ENCODE data around the gene GTF3C1. TPM values are rescaled to one million over a fixed set of nuclear protein-coding genes. Genes with fewer than 3 reads are reported as not detected.

GTF3C1 gene
- polyA plus RNA-seq, 1 donor from 2014 or later: 54.0 TPM

- no peak overlapping the region for H3K9ac ChIP-seq (ENCODE audit: low read length)
- H4K20me1 ChIP-seq (ENCODE audit: insufficient read depth): no peaks in the 10 kb centered on the region
- no peaks in the 10 kb centered on the region for H3K9me3 ChIP-seq (ENCODE audit: low read length)
- H3F3A ChIP-seq (ENCODE audit: insufficient read depth, low read length, poor library complexity, severe bottlenecking): no peaks in the 10 kb centered on the region
- no peak overlapping the region for H3K4me3 ChIP-seq (ENCODE audit: low read length)
- H3K27ac ChIP-seq (ENCODE audit: low read length): no peak overlapping the region
- TF ChIP-seq POLR2AphosphoS5 (IDR thresholded peaks at IDR 0.05) (no peak), REST (IDR thresholded peaks at IDR 0.05; ENCODE audit: borderline replicate concordance) (no peak), SMC3 (conservative IDR thresholded peaks at IDR 0.05; ENCODE audit: poor library complexity) (no peak), EZH2 (IDR thresholded peaks at IDR 0.05; ENCODE audit: borderline replicate concordance, insufficient read depth, low read length, poor library complexity, severe bottlenecking) (no peak), MXI1 (conservative IDR thresholded peaks at IDR 0.05; ENCODE audit: poor library complexity, severe bottlenecking) (no peak), TAF1 (IDR thresholded peaks at IDR 0.05; ENCODE audit: low read depth) (no peak), RAD21 (conservative IDR thresholded peaks at IDR 0.05) (no peak), EP300 (conservative IDR thresholded peaks at IDR 0.05; ENCODE audit: poor library complexity, severe bottlenecking) (no peak)
- TF ChIP-seq, protein P1, sequence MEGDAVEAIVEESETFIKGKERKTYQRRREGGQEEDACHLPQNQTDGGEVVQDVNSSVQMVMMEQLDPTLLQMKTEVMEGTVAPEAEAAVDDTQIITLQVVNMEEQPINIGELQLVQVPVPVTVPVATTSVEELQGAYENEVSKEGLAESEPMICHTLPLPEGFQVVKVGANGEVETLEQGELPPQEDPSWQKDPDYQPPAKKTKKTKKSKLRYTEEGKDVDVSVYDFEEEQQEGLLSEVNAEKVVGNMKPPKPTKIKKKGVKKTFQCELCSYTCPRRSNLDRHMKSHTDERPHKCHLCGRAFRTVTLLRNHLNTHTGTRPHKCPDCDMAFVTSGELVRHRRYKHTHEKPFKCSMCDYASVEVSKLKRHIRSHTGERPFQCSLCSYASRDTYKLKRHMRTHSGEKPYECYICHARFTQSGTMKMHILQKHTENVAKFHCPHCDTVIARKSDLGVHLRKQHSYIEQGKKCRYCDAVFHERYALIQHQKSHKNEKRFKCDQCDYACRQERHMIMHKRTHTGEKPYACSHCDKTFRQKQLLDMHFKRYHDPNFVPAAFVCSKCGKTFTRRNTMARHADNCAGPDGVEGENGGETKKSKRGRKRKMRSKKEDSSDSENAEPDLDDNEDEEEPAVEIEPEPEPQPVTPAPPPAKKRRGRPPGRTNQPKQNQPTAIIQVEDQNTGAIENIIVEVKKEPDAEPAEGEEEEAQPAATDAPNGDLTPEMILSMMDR (IDR thresholded peaks at IDR 0.05; ENCODE audit: poor library complexity, severe bottlenecking): no peak
- H3K9me2 ChIP-seq (ENCODE audit: insufficient read depth, low read length): no peaks in the 10 kb centered on the region
- no peaks in the 10 kb centered on the region for H3K27me3 ChIP-seq (ENCODE audit: insufficient read depth, low read depth, low read length)
- H3K4me2 ChIP-seq (ENCODE audit: low read length): no peak overlapping the region
- no peaks in the 10 kb centered on the region for H3K36me3 ChIP-seq (ENCODE audit: insufficient read depth, low read length)
- no peaks in the 10 kb centered on the region for H3K79me2 ChIP-seq (replicated peaks; ENCODE audit: insufficient read depth, low read length)
- H2AFZ ChIP-seq (ENCODE audit: low read depth, low read length): no peak overlapping the region
These were observed 47.6 kb upstream of the GTF3C1 start for GRCh38 chr16:27597361-27597760.

DNA sequence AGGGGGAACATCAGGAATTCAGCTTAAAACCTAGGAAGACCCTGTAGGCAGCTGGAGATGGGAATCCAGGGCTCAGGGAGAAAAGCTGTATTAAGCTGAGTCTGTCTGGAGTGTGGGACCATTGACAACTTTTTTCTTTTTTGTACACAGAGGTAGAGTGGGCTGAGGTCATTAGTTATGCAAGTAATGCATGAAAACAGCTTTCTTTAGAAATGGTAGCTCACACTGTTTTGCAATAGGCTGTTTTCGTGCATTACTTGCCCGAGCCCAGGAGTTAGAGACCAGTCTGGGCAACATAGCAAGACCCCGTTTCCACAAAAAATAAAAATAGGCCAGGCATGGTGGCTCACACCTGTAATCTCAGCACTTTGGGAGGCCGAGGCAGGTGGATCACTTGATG is 46.7 kb upstream of the GTF3C1 start:
- no peaks in the 10 kb centered on the region for H3F3A ChIP-seq (ENCODE audit: insufficient read depth, low read length, poor library complexity, severe bottlenecking)
- H3K27me3 ChIP-seq (ENCODE audit: insufficient read depth, low read depth, low read length): no peaks in the 10 kb centered on the region
- H3K9me3 ChIP-seq (ENCODE audit: low read length): no peaks in the 10 kb centered on the region
- no peak overlapping the region for H3K4me3 ChIP-seq (ENCODE audit: low read length)
- H3K36me3 ChIP-seq (ENCODE audit: insufficient read depth, low read length): no peaks in the 10 kb centered on the region
- TF ChIP-seq POLR2AphosphoS5 (IDR thresholded peaks at IDR 0.05) (no peak), REST (IDR thresholded peaks at IDR 0.05; ENCODE audit: borderline replicate concordance) (no peak), TAF1 (IDR thresholded peaks at IDR 0.05; ENCODE audit: low read depth) (no peak), RAD21 (conservative IDR thresholded peaks at IDR 0.05) (no peak), EP300 (conservative IDR thresholded peaks at IDR 0.05; ENCODE audit: poor library complexity, severe bottlenecking) (no peak), EZH2 (IDR thresholded peaks at IDR 0.05; ENCODE audit: borderline replicate concordance, insufficient read depth, low read length, poor library complexity, severe bottlenecking) (no peak), SMC3 (conservative IDR thresholded peaks at IDR 0.05; ENCODE audit: poor library complexity) (no peak), MXI1 (conservative IDR thresholded peaks at IDR 0.05; ENCODE audit: poor library complexity, severe bottlenecking) (no peak)
- TF ChIP-seq, protein P1 (IDR thresholded peaks at IDR 0.05; ENCODE audit: poor library complexity, severe bottlenecking): no peak
- no peak overlapping the region for H3K27ac ChIP-seq (ENCODE audit: low read length)
- no peak overlapping the region for H3K4me2 ChIP-seq (ENCODE audit: low read length)
- no peak overlapping the region for H3K9ac ChIP-seq (ENCODE audit: low read length)
- no peaks in the 10 kb centered on the region for H3K79me2 ChIP-seq (replicated peaks; ENCODE audit: insufficient read depth, low read length)
- no peaks in the 10 kb centered on the region for H4K20me1 ChIP-seq (ENCODE audit: insufficient read depth)
- H2AFZ ChIP-seq (ENCODE audit: low read depth, low read length): no peak overlapping the region
- no peaks in the 10 kb centered on the region for H3K9me2 ChIP-seq (ENCODE audit: insufficient read depth, low read length)
